ENCODE data around the gene TRIM36.

The TRIM36 gene

DNA sequence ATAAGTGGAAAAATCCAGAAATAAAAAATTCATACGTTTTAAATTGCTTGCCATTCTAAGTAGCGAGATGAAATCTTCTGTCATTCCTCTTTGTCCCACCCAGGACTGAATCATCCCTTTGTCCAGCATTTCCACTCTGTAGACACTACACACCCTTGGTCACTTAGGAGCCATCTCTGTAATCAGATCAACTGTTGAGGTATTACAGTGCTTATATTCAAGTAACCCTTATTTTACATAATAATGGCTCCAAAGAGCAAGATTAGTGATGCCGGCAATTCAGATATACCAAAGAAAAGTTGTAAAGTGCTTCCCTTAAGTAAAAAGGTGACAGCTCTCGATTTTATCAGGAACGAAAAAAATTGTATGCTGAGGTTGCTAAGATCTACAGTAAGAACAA, 60.4 kb downstream of the TRIM36 start:
- in situ Hi-C loops (cut with HindIII; ENCODE audit: low sequenced_read_pairs) = no loop called here
- TF ChIP-seq, protein P1, sequence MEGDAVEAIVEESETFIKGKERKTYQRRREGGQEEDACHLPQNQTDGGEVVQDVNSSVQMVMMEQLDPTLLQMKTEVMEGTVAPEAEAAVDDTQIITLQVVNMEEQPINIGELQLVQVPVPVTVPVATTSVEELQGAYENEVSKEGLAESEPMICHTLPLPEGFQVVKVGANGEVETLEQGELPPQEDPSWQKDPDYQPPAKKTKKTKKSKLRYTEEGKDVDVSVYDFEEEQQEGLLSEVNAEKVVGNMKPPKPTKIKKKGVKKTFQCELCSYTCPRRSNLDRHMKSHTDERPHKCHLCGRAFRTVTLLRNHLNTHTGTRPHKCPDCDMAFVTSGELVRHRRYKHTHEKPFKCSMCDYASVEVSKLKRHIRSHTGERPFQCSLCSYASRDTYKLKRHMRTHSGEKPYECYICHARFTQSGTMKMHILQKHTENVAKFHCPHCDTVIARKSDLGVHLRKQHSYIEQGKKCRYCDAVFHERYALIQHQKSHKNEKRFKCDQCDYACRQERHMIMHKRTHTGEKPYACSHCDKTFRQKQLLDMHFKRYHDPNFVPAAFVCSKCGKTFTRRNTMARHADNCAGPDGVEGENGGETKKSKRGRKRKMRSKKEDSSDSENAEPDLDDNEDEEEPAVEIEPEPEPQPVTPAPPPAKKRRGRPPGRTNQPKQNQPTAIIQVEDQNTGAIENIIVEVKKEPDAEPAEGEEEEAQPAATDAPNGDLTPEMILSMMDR (IDR thresholded peaks at IDR 0.05; ENCODE audit: low read depth, low read length) = no peak
- no peak for DNase-seq (ENCODE audit: low read depth, low spot score)
- no peak overlapping the region for H3K4me3 ChIP-seq (ENCODE audit: low read depth, low read length)

DNA sequence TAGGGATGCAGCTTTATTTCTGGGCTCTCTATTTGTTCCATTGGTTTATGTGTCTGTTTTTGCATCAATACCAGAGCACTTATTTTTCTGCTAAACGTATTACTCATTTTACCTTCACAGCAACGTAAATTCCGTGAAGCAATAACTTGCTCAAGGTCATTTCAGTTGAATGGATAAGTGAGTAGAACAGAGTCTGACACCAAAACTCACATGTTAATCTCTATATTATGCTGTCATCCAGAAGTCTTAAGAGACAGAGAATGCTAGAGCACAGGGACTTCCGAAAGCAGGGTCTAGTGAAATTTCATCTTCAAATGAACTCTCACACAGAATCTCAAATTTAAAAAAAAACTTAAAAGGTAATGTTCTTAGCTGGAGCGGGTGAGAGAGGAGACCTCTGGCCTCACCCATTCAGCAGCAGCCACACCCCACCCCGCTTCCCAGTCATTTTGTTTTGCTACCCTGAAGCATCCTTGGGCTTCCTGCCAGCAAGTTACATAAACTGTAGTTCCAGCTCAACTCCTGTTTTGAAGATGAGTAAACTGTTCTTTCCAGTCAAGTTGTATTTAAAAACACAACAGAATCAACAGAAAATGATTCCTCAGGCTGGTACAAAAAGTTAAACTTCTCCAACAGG, 69.3 kb downstream of the TRIM36 start:
- TF ChIP-seq, protein P1 (IDR thresholded peaks at IDR 0.05; ENCODE audit: low read depth, low read length) = no peak
- no peak for DNase-seq (ENCODE audit: low read depth, low spot score)
- H3K4me3 ChIP-seq (ENCODE audit: low read depth, low read length) = no peak overlapping the region
- in situ Hi-C loops (cut with HindIII; ENCODE audit: low sequenced_read_pairs) = no loop called here

DNA sequence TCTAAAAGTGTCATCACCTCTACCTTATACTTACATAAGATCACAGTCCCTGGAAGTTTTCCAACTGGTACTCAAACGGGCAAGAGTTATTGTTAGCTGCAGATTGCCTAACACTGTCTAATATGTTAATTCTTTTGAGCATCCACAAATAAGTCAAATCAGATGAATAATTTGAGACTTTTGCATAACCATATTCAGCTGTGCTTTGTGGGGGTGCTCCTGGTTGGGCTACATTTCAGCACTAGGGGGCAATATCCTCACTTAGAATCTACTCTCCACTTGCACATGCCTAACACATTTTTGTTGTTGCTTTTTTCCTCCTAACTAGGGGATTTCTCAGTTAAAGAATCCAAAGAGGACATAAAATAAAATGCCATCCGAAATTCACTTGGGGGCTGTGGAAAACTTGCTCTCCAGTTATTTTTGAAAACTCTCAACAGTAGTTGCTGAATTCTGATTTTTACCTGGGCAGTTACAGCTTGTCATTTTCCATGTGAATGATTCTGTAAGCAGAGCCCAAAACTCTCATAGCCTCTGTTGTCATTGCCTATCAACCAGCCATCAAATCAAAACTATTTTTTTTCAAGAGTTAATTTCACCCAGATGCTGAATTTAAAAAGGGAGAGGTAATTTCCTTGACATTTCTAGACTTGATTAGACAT, 71.5 kb downstream of the TRIM36 start:
- H3K4me3 ChIP-seq (ENCODE audit: low read depth, low read length) = no peak overlapping the region
- peak; percentile 50 for DNase-seq (ENCODE audit: low read depth, low spot score)
- TF ChIP-seq, protein P1 (IDR thresholded peaks at IDR 0.05; ENCODE audit: low read depth, low read length) = peak; percentile 81
- in situ Hi-C loops (cut with HindIII; ENCODE audit: low sequenced_read_pairs) = no loop called here

DNA sequence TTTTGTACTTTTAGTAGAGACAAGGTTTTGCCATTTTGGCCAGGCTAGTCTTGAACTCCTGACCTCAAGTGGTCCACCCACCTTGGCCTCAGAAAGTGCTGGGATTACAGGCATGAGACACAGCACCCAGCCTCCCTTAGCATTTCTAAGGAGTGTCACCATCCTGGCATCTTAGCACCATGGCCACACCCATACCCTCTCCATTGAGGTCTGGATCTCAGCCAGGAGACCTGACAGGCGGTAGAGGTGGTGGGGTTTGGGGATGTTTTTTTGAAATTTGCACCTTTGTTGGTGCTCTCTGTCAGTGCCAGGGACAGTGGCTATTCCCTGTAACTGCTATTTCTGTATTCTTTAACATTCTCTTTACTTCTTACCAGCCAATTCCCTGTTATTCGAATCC, 72.5 kb downstream of the TRIM36 start:
- in situ Hi-C loops (cut with HindIII; ENCODE audit: low sequenced_read_pairs) = no loop called here
- TF ChIP-seq, protein P1 (IDR thresholded peaks at IDR 0.05; ENCODE audit: low read depth, low read length) = no peak

DNA sequence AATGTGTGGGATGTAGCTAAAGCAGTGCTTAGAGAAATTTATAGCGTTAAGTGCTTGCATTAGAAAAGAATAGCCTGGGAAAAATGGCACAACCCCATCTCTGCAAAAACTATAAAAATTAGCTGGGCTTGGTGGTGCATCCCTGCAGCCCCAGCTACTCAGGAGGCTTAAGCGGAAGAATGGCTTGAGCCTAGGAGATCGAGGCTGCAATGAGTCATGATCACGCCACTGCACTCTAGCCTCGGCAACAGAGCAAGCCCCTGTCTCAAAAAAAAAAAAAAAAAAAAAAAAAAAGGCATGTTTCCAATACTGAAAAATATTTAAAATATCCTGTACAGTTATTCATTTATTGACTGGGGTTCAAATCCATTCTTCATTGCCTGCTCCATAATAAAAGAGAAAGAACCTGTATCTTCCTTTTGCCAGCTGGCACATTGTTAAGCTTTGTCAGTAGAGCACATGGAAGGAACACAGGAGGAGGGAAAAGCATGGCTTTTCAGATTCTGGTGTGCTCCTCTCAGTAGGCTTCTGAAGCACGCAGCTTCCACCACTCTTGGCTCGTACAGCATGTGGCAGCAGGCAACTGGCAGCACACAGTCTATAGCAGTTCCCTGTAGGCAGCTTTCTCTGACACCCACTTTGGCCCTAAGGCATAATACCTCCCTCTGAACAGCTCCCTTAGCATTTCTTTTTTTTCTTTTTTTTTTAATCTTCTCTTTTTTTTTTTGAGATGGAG, 73.5 kb downstream of the TRIM36 start:
- in situ Hi-C loops (cut with HindIII; ENCODE audit: low sequenced_read_pairs) = no loop called here
- DNase-seq (ENCODE audit: low read depth, low spot score) = no peak
- no peak overlapping the region for H3K4me3 ChIP-seq (ENCODE audit: low read depth, low read length)
- TF ChIP-seq, protein P1 (IDR thresholded peaks at IDR 0.05; ENCODE audit: low read depth, low read length) = no peak

More for the DNA sequence above, 72.5 kb downstream of the TRIM36 start:
- DNase-seq (ENCODE audit: low read depth, low spot score) = no peak
- no peak overlapping the region for H3K4me3 ChIP-seq (ENCODE audit: low read depth, low read length)

DNA sequence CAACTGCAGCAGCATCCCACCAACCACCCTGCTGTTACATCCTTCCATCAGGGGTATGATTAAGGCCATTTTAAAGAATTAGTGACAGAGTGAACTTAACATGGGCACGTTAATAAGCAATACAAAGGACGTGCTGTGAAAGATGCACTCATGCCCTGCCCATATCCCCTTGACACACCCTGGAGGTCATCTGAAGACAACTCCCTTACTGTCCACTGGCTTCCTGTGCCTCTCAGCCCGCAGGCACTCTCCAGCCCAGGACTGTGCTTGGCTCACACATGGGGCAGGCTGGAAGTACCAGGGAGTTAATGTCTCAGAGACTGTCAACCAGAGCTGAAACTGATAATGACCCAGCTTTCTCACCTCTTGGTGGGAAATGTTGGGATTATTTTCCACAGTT, 81.8 kb downstream of the TRIM36 start:
- TF ChIP-seq, protein P1 (IDR thresholded peaks at IDR 0.05; ENCODE audit: low read depth, low read length) = no peak
- no peak for DNase-seq (ENCODE audit: low read depth, low spot score)
- in situ Hi-C loops (cut with HindIII; ENCODE audit: low sequenced_read_pairs) = no loop called here
- no peak overlapping the region for H3K4me3 ChIP-seq (ENCODE audit: low read depth, low read length)
